NCI-H345 treated with DMSO at 0.1 percent for 48 hours (cell line): ENCODE measurements around the gene KIF19.

ENCODE experiments used
- DNase-seq: peaks from one replicate; lab custom pipeline; 2025; ENCODE audit not compliant: unreplicated experiment; lab: John Stamatoyannopoulos, UW

Gene KIF19

GRCh38 chr17:74305865-74306654 is 20.0 kb upstream of the KIF19 start:
- no peak for DNase-seq

GRCh38 chr17:74307984-74308773 is 17.8 kb upstream of the KIF19 start:
- DNase-seq = no peak

- no peak for DNase-seq
These were observed 16.1 kb upstream of the KIF19 start for GRCh38 chr17:74309902-74310301.

GRCh38 chr17:74314877-74315276 is 11.1 kb upstream of the KIF19 start:
- no peak for DNase-seq

- DNase-seq = no peak
These were observed 9.8 kb upstream of the KIF19 start for GRCh38 chr17:74316220-74316619.

DNA sequence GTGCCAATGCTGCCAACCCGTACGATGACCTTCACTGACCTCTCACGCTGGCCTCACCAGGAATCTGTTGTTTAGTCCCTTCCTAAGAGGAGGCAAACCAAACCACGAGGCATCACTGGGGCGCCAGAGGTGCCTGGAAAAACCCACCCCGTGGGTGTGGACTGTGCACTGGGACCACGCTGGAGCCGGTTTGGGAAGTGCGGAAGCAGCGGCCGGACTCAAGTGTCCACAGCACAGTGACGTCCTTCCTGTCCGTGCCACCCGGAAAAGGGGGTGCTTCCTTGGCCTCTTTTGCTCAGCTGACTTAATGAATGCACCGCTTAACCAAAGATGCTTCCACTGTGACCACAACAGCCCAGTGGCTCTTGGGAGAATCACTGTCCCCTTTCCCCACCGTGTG is 9.0 kb upstream of the KIF19 start:
- no peak for DNase-seq

DNA sequence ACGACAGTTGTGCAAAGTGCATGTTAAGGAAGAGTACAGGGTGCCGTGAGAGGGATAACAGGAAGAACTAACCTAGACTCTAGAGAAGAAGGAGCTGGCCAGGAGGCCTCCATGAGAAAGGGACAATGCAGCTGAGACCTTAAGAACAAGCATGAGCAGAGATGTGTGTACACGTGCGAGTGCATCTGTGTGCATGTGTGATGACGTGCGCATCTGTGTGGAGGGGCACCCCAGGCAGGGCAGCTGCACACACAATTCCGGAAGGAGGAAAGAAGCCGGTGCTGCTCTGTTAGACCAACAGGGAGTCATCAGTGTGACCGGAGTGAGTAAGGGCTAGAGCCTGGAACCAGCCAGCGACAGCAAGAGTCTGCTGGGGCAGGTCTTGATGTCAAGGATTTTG is 7.6 kb upstream of the KIF19 start:
- DNase-seq = no peak

DNA sequence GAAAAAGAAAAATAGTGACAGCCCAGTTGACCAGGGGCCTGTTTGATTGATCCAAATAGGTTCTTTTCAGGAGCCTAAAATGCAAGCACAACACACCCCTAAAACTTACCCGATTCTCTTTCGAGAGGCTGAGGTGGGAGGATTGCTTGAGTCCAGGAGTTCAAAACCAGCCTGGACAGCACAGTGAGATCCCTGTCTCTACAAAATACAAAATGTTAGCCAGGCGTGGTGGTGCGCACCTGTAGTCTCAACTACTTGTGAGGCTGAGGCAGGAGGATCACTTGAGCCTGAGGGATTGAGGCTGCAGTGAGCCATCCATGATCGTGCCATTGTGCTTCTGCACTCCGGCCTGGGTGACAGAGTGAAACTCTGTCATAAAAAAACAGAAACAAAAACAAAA is 1.5 kb upstream of the KIF19 start:
- no peak for DNase-seq

- DNase-seq = no peak
These were observed 667 bp upstream of the KIF19 start for GRCh38 chr17:74325376-74325742.

GRCh38 chr17:74326506-74326905 is 480 bp downstream of the KIF19 start:
- no peak for DNase-seq

- no peak for DNase-seq
These were observed 2.5 kb downstream of the KIF19 start for GRCh38 chr17:74328487-74328886.

GRCh38 chr17:74329378-74329777 is 3.4 kb downstream of the KIF19 start:
- DNase-seq = no peak

- no peak for DNase-seq
These were observed 4.4 kb downstream of the KIF19 start for GRCh38 chr17:74330446-74330845.

- DNase-seq = peak; percentile 59
These were observed 6.1 kb downstream of the KIF19 start for GRCh38 chr17:74332017-74332650.

- DNase-seq = peak; percentile 96
These were observed 6.8 kb downstream of the KIF19 start for GRCh38 chr17:74332763-74333283.

GRCh38 chr17:74334393-74335039 is 8.5 kb downstream of the KIF19 start:
- DNase-seq = no peak

GRCh38 chr17:74335529-74336062 is 9.6 kb downstream of the KIF19 start:
- DNase-seq = peak; percentile 22

GRCh38 chr17:74336307-74336706 is 10.3 kb downstream of the KIF19 start:
- DNase-seq = no peak

DNA sequence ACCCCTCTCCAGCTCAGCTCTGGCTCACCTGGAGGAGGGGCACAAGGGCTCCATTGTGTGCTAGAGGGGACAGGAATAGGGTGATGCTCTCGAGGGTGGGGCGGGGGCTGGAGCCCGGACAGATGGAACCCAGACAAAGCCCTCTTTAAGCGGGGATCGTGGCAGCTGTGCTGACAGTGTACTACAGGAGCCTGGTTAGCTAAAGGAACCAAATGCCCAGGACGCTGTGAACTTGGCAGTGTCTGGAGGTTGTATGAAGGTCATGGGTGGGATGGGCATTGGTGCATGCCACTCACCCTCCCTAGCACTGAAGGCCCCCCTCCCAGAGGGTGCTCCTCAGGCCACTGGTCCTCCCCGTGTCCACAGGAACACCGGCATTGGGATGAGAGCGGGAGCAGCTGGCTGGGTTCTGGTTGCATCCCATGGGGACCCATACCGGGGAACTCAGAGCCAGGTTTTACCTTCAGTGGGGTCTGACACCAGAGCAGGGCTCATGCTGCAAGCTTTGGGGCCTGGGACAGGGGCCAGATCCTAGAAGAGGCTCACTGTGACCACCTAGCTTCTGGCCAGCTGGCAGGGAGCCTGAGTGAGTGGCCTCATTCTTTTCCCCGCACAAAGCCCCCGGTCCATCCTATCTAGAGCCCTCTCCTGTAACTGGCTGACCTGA is 11.9 kb downstream of the KIF19 start:
- DNase-seq = peak; percentile 58

GRCh38 chr17:74339537-74340195 is 13.6 kb downstream of the KIF19 start:
- DNase-seq = peak; percentile 97
